Left ventricle myocardium superior (tissue), 1 donor: ENCODE results near the gene CHD5. TPM values are rescaled to one million over a fixed set of nuclear protein-coding genes. Genes with fewer than 3 reads are reported as not detected.
A peak's percentile ranks its signal among the peaks of the same experiment; 100 is the strongest.

Source experiments
- ATAC-seq: fragments of 200-7000 bp; cut with Tn5 transposase; one replicate; pipeline ENCODE4 v1.9.1; 2020; ENCODE audit warnings: mild to moderate bottlenecking, moderate library complexity
- DNase-seq: peaks from one replicate; pipeline ENCODE4 v3.0.0-alpha.2; 2020
- intact Hi-C: fragments of 100-400 bp; cut with micrococcal nuclease; formaldehyde crosslinking; loops from one replicate; pipeline ENCODE4 v1.11.0; 2022
- total RNA-seq: library from RNA; stranded (reverse); fragmentation: NEBNext Ultra II Directional; extraction: Animal tissue kit (Norgen Biotek cat#: 25700); gene quantifications from one replicate; pipeline ENCODE4 v1.2.1, GENCODE V29; 2021
- donor health status: DM: no; HTN: yes; CAD: no; lungs with severe emphysema.

Gene CHD5
- total RNA-seq, 1 donor from 2014 or later = 0.12 TPM

DNA sequence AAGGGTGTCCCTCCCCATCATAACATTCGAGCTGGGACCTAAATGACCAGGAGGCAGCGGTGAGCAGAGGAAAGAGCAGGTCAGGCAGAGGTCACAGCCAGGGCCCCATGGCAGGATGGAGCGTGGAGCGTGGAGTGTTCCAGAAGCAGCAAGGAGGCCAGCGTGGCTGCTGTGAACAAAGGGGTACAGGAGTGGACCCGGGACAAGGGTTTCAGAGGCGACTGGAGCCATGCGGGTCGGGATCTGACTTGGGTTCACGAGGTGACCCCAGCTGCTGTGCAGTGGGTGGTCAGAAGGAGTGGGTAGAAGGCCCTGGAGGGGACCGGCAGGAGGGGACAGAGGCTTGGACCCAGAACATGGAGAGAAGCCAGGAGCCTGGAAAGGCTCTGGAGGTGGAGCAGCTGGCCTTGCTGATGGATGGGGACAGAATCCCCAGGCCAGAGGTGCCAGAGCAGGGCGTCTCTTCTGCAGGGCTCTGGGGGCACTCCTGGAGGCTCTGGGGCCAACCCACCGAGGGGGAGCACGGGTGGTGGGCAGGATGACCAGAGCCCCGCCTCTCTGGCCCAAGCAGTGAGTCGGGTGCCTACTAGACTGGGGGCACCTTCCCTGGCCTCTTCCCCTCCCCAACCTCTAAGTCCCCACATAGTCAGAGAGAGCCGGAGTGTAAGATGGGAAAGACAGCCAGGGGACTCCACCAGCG, 2.3 kb downstream of the CHD5 start:
- DNase-seq (no peak), ATAC-seq (no peak)
- intact Hi-C loops = no loop called here

DNA sequence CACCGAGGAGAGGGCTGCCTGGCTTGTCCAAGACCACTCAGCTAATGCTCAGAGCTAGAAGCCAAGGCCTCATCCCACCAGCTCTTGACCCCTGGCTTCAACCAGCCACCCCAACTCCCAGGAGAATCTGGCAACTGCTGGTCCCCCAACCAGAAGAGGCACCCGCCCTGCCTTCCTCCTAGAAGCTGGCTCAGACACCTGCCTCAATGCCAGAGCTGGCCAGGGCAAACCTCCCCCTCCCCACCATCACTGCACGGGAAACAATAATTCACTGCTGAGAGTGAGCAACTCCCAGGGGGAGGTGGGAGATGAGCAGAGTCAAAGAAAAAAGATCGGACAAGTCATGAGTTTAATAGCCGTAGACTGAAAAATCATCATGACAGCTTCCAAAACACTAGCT, 3.3 kb downstream of the CHD5 start:
- intact Hi-C loops = no loop called here
- ATAC-seq = no peak
- DNase-seq = no peak

- intact Hi-C loops = no loop called here
- DNase-seq (no peak), ATAC-seq (no peak)
Observed at GRCh38 chr1:6175411-6175828, 4.7 kb downstream of the CHD5 start.

DNA sequence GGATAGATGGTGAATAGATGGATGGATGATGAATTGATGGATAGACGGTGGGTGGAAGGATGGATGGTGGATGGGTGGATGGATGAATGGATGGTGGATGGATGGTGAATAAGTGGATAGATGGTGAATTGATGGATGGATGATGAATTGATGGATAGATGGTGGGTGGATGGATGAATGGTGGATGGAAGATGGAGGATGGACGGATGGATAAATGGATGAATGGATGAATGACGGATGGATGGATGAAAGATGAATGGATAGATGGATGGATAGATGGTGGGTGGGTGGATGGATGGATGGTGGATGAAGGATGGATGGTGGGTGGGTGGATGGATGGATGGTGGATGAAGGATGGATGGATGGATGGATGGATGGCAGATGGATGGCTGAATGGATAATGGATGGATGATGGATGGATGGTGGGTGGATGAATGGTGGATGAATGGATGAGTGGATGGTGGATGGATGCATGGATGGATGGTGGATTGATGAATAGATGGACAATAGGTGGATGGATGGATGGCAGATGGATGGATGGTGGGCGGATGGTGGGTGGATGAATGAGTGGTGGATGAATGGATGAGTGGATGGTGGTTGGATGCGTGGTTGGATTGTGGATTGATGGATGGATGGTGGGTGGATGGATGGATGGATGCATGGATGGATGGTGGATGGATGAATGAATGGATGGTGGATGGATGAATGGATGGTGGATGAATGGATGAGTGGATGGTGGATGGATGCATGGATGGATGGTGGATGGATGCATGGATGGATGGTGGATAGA, 5.3 kb downstream of the CHD5 start:
- intact Hi-C loops = no loop called here

GRCh38 chr1:6172549-6172948, 7.6 kb downstream of the CHD5 start:
- DNase-seq (no peak), ATAC-seq (no peak)
- intact Hi-C loops = no loop called here

More for the DNA sequence above, 5.3 kb downstream of the CHD5 start:
- ATAC-seq = no peak
- DNase-seq = no peak

- intact Hi-C loops = no loop called here
- peak; percentile 33 for ATAC-seq
- DNase-seq = no peak
Observed at GRCh38 chr1:6171548-6172124, 8.5 kb downstream of the CHD5 start.

DNA sequence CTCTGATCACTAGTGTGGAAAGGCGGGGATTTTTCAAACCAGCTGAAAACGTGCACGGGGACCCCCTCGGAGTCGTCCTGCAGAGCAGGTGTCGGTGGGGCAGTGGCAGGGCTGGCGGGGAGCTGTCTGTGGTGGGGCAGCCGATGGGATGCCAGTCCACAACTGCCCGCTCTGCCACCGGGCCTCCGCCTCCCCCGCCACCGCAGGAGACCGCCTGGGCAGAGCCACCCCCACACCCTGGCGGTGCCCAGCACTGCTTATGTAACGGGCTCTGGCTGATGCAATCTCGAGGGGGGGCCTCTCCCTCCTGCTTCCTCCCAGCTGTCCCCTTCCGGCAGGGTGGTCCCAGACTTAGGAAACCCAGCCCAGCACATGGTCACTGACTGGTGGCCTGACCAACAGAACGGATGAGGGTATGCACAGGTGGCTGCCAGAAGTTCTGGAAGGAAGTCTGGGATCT, 9.3 kb downstream of the CHD5 start:
- ATAC-seq (no peak), DNase-seq (no peak)
- intact Hi-C loops = no loop called here

DNA sequence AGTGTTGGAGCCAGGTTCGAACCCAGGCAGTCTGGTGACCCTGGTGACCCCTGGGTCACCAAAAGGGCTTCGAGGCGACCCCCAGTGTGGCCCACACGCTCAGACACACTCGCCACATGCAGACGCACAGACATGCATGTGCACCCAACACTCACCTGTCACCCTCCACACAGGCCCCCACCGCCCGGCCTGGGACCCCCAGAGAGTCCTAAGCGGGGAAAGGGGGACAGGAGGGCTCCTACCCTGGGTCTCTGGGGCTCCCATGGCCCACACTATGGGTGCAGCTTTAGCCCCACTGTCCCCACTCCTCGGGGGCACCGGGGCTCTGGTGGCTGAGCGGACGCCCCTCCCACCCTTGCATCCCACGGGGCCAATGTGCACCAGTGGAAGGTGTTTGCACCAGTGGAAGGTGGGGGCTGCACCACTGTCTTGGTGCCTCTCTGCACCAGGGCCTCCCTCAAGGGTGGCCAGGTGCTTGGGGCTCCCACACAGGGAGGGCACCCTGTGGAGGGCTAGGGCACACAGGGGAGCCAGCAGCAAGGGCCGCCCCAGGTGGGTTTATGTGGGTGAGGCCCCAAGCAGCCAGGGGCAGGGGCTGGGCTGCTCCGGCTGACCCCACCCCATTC, 9.9 kb downstream of the CHD5 start:
- ATAC-seq (no peak), DNase-seq (peak; percentile 18)
- intact Hi-C loops = no loop called here

GRCh38 chr1:6168947-6169586, 11.1 kb downstream of the CHD5 start:
- no peak for ATAC-seq

DNA sequence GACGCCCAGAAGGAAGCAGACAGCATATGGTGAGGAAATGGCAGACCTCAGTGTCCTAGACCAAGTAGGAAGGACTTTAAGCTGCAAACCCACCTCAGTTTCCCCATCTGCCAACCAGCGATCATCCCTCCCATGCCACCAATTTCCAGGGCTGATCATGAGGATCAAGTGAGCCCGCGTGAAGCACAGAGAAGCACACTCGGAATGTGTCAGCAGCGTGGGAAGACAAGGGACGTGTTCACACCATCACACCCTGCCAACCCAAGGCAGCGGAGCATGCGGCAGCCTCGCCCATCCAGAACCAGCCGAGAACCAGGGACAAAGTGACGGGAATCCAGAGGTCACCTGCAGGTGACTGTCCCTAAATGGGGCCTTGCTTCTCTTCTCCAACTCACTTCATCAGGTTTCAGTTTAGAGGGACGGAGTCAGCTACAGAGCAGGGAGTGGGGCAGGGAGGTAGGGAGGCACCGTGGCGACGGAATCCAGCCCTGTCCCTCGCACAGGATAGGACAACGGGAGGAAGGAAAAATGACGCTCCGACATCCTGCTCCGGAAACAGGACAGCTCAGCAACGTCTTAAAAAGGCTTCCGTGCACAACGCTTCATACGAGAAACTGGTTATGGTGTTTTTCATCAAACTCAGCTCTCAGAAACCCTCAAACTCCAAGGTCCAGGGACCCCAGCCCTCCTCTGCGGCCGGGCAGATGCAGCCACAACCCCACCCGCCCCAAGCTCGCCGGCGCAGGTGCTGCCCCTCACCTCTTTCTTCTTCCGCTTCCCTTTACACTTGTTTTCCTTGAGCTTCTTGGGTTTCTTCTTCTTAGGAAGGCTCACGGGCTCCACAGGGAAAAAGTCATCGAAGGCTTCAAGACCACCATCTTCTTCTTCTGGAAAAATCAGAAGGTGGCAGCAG, 12.5 kb downstream of the CHD5 start:
- DNase-seq = peak; percentile 10
- ATAC-seq = no peak
- intact Hi-C loops = no loop called here

More at GRCh38 chr1:6168947-6169586, 11.1 kb downstream of the CHD5 start:
- DNase-seq = peak; percentile 10
- intact Hi-C loops = no loop called here

- ATAC-seq (no peak), DNase-seq (peak; percentile 22)
- intact Hi-C loops = no loop called here
Observed at GRCh38 chr1:6166655-6167390, 13.3 kb downstream of the CHD5 start.

DNA sequence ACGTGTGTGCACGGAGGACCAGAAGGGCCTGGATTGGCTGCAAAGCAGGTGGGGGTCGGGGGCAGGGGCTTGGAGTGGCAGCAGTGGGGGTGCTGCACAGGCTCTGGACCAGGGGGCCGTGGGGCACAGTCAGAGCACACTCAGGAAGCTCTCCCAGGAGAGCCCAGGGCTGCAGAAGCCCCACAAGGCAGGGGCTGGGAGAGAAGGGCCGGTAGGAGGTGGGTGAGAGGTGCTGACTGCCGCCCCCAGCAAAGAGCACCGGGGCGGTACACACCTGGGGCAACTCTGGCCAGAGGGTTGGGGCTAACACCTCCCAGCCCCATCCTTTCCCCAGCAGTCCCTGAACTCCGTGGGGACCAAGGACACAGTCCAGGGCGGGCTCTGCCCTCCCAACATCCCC, 13.9 kb downstream of the CHD5 start:
- intact Hi-C loops = no loop called here
- ATAC-seq (no peak), DNase-seq (peak; percentile 14)

DNA sequence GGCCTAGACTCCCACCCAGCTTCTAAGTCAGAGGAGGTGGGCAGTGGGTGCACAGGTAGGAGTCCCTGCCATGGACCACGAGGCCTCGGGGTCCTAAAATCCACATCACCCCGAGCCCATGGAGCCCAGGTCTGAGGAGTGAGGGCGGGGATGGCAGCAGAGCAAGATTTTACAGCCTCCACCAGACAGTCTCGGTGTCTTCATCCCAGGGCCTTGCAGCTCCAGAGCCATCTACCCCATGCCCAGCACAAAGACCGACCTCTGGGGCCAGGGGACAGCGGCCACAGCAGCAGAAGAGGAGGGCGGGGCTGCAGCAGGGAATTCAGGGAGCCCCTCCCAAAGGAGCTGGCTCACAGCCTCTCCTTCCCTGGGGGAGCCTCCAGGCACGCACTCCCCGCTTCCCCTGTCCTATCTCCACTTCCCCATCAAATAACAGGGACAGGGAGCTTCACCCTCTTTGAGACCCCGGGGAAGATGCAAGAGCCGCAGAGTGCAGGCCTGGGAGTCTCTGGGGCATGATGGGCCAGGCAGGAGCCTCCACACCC, 14.6 kb downstream of the CHD5 start:
- intact Hi-C loops = no loop called here
- no peak for ATAC-seq
- peak; percentile 8 for DNase-seq

- peak; percentile 7 for DNase-seq
- intact Hi-C loops = no loop called here
- ATAC-seq = no peak
Observed at GRCh38 chr1:6165027-6165426, 15.1 kb downstream of the CHD5 start.

DNA sequence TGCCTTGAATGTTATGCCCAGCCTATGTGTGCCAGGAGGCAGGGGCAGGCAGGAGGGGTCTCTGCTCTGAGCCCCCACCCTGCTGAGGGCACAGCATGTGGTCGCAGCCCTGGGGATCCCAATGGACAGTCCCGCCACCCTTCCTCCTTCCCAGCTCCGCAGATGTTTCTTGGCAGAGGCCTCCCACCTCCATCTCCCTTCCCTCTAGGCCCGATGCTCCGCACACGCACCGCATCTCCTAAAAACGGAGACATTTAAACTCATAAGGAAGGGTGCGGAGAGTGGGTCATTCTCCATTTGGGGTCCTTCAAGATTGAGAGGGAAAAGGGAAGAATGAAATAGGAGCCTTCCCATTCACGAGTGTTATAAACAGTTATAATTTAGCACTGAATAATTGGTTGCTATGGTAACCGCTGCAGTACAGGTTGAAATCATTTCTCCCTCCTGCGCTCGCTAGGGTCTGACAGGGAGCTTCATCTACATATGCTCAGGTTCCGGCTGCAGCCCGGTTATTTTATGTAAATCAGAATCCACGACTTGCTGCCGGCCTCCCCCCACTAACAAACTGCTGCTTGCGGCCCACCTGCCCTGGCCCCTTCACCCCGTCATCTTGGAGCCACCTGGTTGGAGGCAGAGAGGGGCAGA, 16.0 kb downstream of the CHD5 start:
- DNase-seq (peak; percentile 14), ATAC-seq (no peak)
- intact Hi-C loops = no loop called here

- DNase-seq = peak; percentile 11
- no peak for ATAC-seq
- intact Hi-C loops = no loop called here
Observed at GRCh38 chr1:6163191-6163972, 16.7 kb downstream of the CHD5 start.
